ENCODE results near the gene CISD3.
A peak's percentile ranks its signal among the peaks of the same experiment; 100 is the strongest.

The CISD3 gene, protein sequence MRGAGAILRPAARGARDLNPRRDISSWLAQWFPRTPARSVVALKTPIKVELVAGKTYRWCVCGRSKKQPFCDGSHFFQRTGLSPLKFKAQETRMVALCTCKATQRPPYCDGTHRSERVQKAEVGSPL
- 9.9 to 21.4 (median 19.2) reads per million in 4 experiments for total RNA-seq

DNA sequence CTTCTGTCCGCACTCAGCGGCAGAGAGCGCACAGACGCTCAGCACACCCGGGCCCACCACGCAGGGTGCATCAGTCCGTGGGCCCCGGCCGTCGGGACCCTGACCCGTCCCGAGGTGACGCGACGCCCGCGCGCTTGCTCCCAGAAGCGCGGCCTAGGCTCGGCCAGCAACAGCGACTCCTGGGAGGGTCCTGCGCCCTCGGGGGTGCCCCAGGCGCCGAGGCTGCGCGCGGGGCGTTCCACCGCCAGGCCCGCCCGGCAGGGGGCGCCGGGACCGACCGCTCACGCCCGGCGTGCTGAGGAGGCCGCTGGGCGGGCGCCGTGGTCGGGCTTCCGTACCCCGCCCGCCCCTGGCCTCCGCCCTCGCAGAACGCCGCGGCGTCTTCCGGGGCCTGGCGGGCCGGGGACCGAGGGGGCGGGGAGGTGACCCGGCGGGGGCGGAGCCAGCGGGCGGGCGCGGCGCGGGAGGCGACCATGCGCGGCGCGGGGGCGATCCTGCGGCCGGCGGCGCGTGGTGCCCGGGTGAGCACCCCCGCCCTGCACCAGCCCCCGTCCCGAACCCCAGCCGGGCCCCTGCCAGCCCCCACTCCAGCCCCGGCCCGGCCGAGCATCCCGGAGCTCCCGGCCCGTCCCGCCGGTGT is at the start of gene CISD3:
CISD3 (plus strand) TSS at position 456 of the 640 bp plus-strand sequence; CDS start at position 474, 18 bp downstream.
- peak; percentile 70 for DNase-seq

DNA sequence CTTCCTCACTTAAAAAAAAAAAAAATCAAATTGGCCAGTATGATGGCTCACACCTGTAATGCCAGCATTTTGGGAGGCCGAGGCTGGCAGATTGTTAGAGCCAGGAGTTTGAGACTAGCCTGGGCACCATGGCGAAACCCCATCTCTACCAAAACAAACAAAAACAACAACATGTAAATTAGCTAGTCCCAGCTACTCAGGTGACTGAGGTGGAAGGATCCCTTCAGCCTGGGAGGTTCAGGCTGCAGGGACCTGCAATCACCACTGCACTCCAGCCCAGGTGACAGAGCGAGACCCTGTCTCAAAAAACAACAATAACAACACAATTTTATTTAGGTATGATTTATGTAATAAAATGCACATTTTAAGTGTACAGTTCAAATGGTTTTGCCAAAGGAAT is 49.0 kb upstream of the CISD3 start:
- DNase-seq, result no peak

DNA sequence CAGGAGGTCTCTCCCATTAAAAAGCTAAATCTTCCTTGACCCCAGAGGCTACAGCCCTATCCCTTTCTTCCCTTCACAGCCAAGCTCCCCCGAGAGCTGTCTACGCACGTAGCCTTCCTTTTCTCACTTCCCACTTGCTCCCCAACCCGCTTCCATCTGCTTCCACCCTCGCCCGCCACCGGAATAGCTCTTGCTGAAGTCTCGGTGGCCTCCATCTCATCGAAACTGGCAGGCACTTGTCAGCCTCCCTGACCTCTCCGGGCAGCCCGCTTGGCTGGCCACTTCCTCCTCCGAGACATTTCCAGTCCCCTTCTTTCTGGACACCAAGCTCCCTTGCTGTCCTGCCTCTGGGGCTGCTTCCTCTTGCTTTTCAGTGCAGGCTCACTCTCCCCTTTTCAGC is 44.6 kb upstream of the CISD3 start:
- no peak for DNase-seq

DNA sequence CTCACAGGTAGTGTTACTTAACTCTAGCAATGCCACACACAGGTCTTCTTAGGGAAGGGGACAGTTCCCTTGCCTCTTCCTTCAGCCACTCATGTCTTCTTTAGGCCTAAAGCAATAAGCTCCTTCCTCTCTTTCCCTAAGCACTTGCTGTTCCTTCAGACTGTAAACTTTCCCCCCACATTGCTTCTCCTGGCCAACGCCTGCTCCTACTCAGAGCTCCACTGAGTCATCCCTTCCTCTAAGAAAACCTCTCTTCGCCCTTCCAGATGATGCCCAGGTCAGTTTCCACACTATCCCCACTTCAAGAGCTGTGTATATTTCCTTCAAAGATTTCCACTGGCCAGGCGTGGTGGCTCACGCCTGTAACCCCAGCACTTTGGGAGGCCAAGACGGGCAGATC is 42.9 kb upstream of the CISD3 start:
- no peak for DNase-seq

DNA sequence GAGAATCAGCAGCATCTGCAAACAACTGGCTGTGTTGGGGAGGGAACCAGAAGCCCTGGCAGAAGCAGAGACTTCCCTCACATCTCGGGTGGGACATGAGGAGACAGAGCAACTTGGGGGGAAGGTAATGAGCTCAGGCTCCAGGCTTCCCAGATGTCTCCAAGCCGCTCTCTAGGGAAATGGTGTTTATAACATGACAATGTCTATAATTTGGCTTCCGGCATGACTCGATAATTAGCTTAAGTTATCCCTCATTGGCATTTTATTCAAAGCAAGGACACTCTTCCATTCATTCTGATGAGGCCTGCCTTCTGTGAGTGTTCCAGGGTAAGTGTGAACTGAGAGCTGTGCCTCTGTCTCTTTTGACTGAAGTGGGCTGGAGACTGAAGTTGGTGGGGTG is 39.8 kb upstream of the CISD3 start:
- DNase-seq, result no peak

DNA sequence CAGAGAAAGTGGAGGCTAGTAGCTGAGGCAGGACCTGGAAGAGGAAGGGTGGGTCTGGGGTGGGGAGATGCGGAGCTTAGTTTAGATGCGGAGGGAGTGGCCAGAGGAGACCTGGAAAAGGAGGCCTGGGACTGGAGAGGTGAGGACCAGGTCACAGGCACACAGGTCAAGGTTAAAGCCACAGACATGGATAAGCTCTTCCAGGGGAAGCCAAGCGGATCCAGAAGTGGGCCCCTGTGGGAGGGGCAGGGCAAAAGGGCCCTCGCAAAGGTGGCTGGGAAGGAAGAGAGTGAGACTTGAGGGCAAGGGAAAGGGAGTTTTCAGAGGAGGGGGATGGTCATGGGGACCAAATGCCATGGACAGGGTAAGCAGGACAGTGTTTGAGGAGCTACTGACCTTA is 39.0 kb upstream of the CISD3 start:
- no peak for DNase-seq

DNA sequence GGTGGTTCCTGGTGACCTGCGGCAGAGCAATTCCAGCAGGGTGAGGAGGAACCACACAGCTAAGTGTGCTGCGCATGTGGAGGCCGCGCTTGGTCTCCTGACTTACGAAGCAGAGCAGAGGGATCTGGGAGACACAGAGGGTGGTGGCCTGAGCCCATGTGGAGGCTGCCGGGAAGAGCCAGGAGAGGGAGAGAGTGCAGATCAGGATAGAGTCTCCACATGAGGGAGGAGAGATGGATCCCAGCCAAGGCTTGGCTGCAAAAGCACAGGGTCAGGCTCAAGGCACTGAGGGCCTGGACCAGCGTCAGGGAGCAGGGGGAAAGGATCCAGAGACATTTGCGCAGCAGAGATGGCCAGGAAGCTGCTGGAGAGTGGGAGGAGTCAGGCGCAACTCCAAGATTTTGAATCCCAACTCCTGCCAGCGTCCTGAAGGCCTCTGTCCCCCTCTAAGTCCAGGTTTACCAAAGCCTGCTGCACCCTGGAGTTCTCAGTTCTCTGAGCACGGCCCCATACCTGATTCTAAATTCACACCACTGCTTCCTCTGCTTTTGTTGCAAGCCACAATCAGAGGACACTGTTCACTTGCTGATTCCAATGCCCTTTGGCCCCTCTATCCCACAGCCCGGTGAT is 36.3 kb upstream of the CISD3 start:
- no peak for DNase-seq

DNA sequence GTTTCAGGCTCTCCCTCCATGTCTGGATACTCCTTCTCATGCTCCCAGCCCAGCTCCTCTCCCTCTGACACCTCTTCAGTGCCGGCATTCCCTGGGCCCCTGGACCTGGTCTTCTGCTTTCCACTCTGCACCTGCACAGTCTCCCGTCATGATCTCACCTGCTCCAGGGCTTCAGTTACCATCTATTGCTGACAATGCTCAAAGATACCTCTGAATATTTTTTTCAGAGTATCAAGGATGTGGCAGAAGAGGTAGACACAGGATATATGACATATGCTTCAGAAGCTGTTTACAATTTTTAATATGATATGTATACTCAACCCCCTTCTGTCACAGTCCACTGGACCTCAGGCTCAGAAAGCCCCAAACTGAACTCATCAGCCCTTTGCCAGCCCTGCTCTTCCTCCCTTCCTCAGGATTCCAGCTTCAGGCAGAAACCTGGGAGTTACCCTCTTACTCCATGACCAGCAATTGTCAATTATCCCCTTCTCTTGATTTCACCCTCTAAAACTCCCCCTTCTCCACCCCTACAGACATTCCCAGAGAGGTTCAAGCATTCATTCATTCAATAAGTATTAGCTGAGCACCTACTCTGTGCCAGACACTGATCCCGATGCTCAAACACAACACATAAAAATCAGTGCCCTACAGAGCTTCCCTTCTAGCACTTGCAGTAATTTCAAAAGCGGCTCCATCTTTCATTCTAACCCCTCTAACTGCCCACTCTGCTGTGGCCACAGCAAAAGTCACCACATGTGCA is 32.9 kb upstream of the CISD3 start:
- DNase-seq, result no peak

DNA sequence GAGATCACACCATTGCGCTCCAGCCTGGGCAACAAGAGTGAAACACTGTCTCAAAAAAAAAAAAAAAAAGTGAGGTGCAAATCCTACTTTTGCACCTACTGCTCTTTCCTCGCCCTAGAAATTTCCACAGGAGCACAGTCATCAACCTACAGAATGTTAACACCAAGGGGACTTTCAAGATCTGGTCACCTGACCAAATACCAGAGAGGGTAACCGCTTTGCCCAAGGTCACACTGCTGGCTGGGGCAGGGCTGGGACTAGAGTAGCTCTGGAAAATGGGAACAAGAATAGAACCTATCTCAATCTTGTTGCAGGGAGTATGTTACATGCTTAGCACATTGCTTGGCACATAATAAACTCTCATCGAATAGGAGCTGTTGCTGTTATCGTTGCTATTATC is 31.4 kb upstream of the CISD3 start:
- no peak for DNase-seq

DNA sequence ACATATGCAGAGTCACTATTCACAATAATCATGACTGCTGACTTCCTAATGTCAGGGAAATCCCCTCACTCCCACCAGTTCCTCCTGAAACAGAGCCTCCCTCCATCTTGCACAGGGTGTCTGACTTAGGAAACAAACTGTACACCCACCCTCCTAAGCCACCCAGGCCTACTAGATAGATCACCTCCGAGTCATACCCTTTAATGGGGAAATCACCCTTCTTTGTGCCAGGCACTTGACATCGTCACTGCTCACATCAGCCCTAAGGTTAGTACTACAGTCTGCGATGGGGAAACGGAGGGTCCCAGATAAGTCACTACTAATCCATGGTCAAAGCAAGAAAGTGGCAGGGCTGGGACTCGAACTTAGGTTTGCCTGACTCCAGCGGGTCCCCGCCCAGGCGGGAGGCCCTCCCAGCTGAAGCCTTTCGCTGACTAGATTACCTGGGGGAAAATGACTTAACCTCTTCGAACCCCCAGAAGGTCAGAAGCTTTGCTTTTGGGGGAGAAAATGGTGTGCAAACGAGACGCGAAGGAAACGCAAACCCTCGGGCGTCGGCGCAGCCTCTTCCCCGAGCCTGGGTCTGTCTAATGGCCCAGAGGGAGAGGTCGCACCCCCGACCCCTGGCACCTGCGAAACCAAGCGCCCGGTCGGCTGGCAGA is 28.5 kb upstream of the CISD3 start:
- peak; percentile 52 for DNase-seq

DNA sequence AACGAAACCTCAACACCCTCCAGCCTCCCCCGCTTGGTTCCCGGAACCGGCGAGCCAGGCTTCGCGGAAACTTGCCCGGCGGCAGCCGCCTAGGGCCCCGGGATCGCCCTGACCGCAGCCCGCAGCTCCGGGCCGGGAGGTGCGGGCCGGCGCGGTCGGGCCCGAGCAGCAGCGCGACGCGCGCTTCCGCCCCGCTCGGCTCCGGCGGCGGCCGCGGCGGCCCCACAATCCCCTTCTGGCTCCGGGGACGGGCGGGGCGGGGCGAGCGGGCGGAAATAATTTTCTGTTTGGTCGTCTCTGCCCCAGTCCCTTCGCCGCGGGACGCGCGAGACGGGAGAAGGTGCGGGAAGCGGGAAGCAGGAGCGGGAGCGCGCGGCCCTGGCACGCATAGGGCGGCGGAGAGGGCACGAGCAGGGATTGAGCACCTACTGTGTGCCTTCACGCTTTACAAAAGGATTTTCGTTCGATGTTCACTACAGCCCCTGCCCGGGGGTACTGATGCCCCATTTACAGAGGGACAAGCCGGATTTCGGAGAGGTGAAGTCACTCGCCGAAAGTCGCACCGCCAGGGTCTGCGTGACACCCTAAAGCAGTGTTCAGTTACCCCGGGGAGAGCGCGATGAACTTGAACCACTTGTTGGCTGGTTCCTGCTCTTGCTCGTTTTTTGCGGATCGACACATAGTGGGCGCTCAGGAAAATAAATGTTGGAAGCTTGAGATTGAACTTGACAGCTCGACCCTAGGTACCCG is 27.8 kb upstream of the CISD3 start:
- DNase-seq, result peak; percentile 61

DNA sequence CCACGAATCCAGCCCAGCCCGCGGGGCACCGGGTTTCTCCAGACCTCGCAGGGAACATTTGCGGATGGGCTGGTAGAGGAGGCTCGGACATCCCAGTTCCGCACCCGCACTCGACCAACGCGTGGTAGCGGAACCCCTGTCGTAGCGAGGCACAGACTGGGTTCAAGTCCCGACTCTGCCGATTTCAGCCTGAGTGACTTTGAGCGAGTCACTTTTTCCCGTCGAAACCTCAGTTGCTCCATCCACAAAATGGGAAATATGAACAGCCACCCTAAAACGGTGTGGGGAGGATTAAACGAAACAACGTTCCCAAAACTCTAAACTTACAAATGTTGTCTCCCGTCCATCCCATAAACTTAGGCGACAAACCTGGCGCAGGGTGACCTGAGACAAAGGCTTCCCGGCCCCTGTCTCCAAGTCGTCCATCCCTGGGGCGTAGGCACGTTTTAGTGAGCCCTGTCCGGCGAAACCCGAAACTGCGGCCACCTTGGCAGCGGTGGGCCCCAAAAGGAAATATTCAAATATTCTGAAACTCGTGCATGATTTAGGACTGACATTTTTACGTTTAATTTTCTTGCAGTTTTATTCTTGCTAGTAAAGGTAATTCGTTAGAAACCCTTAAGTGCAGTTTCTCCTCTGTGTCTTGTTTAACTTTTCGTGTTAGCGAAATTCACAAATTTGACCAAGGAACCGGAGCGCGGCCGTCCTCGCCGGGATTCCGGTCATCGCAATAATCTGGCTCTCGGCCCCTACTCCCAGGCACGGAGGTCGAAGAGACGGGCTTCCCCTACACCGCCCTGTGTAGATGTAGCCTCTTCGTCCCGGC is 27.0 kb upstream of the CISD3 start:
- DNase-seq, result no peak

DNA sequence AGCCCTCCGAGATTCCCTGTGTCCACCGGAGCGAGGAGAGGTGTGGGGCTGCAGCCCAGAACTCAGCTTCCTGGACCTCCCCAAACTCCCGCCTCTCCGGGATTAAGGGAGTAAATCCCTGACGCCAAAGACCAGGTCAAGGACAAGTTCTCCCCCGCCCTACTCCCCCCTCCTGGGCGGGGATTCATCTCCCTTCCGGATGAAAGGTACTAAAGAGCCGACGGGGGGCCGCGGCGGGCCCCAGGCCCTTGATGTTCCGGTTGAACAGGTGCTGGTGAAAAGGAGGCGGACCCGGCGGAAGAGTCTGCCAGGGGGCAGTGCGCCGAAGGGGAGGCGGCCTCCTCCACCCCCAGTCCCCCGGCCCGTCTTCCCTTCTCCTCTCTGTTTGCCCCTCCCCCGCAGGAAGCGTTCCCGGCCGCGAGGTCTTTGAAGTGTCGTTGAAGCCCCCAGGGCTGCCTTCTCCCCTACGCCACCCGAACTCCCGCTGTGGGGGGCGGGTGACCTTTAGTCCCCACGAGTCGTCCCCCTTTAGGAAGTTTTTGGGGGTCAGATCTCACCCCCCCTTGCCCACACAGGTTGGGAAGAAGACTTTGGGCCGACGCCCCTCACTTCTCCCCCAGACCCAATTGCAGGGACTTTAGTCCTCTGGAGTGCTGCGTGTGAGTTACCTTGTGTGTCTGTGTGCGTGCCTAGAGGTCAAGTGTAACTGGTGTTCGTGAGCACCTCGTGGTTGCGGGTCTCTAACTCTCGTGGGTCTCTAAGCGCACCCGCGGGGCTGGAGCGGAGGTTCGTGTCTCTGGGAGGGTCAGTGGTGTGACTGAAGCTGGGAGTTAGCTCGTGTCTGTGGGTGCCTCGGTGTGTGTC is 26.2 kb upstream of the CISD3 start:
- peak; percentile 61 for DNase-seq

DNA sequence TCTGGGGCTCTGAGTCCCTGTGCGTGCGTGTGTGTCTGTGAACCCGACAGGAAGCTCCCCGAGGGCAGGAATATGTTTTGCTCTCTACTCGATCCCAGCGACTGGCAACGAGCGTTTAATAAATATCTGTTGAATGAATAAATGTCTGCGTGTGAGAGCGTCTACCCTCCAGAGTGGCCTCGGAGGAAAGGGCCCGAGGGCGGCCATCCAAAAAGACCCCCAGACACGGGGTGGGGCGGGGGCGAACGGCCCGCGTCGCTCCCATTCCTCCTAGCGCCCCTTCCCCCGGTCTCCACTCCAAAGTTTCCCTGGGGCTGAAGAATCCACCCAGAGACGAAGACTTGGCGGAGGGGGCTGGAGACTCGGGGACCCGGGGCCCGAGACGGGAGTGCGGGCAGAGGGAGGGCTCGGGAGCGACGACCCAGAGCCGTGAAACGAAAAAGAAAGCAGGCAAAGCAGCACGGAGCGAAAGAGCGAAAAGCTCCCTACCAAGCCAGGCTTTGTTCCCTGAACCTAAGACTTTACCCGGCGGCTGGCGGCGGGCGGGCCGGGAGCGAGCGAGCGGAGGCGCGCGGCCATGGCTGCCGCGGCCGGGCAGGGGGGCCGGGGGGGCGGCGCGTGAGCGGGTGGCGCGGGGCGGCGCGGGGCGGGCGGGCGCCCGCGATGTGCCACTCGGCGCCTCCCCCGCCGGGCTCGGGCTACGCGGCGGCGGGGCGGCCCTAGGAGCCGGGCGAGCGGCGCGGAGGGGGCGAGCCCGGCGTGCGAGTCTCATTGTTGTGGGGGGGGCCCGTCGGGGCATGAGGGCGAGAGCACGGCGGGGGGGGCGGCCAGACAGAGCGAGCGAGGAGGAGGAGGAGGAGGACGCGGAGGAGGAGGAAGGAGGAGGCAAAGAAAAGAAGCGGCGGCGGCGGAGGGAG is 25.3 kb upstream of the CISD3 start, which contains the start of gene MLLT6:
MLLT6 (plus strand) TSS at position 668 of the 917 bp plus-strand sequence. CDS start 360 bp downstream, outside the sequence.
- DNase-seq, result peak; percentile 73

DNA sequence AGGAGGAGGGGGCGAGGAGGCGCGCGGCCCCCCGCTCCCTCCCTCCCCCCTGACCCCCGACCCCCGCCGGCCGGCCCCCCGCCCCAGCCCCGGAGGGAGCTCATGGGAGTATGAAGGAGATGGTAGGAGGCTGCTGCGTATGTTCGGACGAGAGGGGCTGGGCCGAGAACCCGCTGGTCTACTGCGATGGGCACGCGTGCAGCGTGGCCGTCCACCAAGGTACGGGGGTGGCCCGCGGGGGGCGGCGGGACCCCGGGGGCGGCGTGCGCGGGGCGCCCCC is 24.7 kb upstream of the CISD3 start:
- no peak for DNase-seq

DNA sequence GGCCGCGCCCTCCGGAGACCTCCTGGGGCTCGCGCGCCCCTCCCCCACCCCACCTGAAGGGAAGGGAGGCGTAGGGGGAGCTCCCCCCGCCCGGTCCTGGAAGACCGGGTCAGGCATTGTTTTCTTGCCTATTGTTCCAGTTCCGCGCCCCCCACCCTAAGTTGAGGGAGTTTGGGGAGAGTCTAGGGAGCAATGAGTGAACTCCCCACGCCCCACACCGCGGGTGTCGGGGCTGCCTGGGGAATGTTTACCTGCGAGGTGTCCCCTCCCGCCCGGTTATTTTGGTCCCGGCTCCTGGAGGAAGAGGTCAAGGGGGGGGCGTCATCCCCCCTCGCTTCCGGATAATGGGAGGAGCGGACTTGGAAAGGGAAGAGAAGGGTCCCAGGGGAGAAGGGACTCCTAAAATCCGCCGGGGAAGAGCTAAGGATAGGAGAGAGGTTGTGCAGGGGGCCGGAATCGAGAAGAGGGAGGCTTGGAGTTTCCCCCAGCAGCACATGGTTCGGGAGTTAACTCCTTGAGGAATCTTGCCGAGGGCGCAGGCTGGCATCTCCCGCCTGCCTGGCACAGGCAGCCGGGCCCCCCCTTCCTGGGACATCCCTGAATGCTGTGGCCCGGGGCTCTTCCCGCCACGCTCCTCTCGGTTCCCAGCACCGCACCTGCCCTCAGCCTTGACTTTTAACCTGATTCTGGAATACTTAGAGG is 24.2 kb upstream of the CISD3 start:
- peak; percentile 32 for DNase-seq

DNA sequence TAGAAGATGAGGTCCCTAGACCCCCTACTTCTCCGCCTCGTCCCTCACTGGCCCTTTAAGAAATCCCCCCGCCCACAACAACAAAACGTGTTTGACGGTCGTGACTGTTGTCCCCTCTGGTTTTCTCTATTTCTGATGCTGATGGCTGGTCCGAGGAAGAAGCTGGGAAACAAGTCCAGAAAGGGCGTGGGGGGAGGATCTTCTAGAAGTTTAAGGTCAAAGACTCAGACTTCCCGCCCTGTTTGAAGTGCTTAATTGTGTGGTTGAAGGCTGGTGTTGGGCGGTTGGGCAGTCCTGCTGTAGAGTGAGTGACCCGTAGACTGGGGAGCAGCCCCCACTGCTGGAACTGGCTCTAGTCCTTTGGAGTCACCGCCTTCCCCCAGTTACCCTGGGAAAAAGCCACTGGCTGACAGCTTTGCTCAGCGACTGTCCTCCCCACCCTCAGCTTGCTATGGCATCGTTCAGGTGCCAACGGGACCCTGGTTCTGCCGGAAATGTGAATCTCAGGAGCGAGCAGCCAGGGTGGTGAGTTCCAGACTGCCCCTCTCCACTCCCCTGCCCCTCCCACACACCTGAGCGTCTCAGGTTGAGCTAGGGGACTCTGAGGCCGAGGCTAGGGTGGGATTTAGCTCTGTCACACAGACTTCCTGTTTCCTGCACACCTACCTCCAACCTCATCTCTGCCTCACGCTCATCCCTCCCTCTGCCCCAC is 23.5 kb upstream of the CISD3 start:
- peak; percentile 6 for DNase-seq

Measured in effector CD8-positive, alpha-beta T cell (primary cell).